ENCODE measurements around the gene TRRAP.
"Not testable (repeated sequence)": the region's sequence is repeated elsewhere in the genome, so short reads cannot be mapped to it uniquely, and the experiment has no call there.

TRRAP gene

DNA sequence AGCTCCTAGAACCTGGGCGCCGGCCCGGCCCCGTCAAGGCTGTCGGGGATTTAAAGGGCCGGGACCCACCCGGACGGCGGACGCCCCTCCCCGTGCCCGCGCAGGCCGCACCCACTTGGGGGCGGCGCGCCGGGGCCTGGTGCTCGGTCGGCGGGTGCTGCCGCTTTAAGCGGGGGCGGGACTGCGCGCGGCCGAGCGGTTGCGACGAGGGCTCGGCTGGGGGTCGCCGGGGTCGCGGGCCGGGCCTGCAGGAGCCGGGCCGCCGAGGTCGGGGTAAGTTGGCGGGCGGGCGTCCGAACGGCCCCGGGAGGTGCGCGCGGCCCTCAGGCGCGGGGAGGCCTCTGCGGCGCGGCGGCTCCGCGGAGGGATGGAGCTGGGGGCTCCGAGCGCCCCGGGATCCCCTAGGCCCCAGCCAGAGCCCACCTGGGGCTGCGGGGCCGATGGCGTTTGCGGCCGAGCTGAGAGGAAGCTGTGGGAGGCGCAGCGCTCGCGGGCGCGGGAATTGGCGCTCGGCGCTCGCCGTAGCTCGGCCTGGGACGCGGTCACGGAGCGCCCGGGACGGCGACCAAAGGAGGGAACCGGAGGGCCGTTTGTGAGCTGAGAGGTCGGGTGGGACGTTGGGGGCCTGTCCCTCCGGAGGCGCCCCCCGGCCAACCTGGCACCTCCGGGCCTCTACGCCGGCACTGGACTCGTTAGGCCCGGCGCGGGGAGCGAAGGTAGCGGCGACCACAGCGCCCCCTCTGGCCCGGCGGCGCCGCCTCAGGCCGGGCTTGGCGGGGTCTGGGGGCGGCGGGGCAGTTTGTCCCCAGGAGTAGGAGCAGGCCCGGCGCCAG is at the start of gene TRRAP:
Gene TRRAP (plus strand): TSS at position 168 of the 833 bp plus-strand sequence. CDS start 2,619 bp downstream, outside the sequence.
- peak within 1 kb of the TSS; percentile 85 for H3K4me3 ChIP-seq (ENCODE audit: low read depth, low read length)
- peak; percentile 22 for DNase-seq (ENCODE audit: low read depth)

- no peak for DNase-seq (ENCODE audit: low read depth)
- no peak overlapping the region for H3K4me3 ChIP-seq (ENCODE audit: low read depth, low read length)
These were observed 47.3 kb upstream of the TRRAP start for GRCh38 chr7:98830972-98831548.

GRCh38 chr7:98831641-98832221 is 46.6 kb upstream of the TRRAP start:
- H3K4me3 ChIP-seq (ENCODE audit: low read depth, low read length) = no peak overlapping the region
- no peak for DNase-seq (ENCODE audit: low read depth)

GRCh38 chr7:98833022-98833421 is 45.3 kb upstream of the TRRAP start:
- H3K4me3 ChIP-seq (ENCODE audit: low read depth, low read length) = no peak overlapping the region
- DNase-seq (ENCODE audit: low read depth) = no peak

- no peak overlapping the region for H3K4me3 ChIP-seq (ENCODE audit: low read depth, low read length)
- DNase-seq (ENCODE audit: low read depth) = no peak
These were observed 43.4 kb upstream of the TRRAP start for GRCh38 chr7:98834949-98835348.

DNA sequence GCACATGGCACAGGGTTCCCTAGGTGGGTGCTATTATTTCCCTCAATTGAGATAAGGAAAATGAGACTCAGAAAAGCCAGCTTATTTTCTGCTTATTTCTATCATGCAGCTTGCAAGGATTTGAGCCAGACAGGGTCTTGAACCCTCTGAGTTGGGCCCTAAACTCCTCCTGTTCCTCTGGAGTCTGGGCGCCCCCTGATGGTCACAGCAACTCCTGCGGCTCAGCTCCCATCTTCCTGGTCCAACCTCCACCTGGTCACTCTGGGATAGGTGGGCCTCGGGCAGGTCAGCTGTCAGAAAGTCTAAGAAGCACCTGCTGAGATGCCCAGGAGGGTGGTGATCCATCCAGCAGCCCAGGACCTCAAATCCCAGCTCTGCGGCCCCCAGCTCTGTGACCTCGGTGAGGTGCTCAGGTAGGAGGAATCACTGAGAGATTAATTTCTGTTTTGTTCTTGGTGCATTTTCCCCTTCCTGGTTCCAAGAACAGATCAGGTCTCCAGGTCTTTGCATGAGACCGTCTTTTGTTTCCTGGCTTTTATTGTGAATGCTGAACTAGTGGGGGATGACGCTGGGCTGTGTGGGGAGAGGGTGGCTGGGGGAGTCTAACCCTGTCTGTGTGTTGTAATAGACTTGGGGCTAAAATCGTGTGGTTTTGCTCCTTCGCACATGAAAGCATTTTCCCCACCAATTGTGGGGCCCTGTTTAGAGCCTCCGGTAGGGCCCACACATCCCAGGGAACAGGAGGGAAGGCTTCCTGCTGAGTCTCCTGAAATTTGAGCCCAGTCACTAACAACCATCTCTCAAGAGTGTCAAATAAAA is 41.3 kb upstream of the TRRAP start:
- no peak for DNase-seq (ENCODE audit: low read depth)

DNA sequence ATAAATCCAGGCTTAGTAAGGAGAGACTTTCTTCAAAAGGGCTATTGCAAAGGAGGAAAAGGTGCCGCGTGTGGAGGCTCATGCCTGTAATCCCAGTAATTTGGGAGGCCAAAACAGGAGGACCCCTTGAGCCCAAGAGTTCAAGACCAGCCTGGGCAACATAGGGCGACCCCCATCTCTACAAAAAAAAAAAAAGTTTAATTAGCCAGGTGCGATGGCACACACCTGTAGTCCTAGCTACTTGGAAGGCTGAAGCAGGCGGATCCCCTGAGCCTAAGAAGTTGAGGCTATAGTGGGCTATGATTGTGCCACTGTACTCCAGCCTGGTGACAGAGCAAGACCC is 40.7 kb upstream of the TRRAP start:
- no peak for DNase-seq (ENCODE audit: low read depth)
- H3K4me3 ChIP-seq (ENCODE audit: low read depth, low read length) = no peak overlapping the region

More for the DNA sequence above, 41.3 kb upstream of the TRRAP start:
- no peak overlapping the region for H3K4me3 ChIP-seq (ENCODE audit: low read depth, low read length)

DNA sequence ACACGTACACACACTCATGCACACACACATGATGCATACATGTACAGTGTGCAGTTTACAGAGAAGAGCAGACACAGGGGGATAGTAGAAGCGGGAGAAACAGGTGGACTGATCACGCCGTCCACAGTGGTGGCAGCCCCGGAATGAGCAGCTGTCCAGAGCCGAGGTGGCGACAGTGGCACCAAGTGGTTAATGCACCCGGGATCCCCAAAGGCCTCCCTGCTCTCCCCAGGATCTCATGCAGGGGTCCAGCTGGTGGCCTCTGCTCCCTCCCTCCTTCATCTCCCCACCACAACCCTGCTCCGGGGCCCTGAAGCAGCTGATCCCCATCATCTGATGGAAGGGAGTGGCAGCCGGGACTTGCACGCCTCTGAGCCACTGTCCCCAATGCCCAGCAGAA is 38.2 kb upstream of the TRRAP start:
- no peak for DNase-seq (ENCODE audit: low read depth)

DNA sequence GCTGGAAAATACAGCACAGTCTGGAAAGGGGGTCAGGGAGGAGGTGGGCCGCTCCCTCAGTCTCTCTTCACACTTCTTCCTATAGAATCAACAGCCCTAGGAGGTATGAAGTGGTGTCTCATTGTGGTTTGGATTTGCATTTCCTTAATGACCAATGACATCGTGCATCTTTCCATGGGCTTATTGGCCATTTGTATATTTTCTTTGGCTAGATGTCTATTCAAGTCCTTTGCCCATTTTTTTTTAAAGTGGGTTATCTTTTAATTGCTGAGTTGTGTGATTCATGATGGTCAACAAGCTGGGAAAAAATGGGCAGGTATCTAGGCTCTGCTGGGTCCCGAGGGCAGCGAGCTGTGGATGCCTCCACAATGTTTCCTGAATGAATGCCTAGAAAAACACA is 37.6 kb upstream of the TRRAP start:
- DNase-seq (ENCODE audit: low read depth) = peak; percentile 37

More for the DNA sequence above, 38.2 kb upstream of the TRRAP start:
- H3K4me3 ChIP-seq (ENCODE audit: low read depth, low read length) = no peak overlapping the region

DNA sequence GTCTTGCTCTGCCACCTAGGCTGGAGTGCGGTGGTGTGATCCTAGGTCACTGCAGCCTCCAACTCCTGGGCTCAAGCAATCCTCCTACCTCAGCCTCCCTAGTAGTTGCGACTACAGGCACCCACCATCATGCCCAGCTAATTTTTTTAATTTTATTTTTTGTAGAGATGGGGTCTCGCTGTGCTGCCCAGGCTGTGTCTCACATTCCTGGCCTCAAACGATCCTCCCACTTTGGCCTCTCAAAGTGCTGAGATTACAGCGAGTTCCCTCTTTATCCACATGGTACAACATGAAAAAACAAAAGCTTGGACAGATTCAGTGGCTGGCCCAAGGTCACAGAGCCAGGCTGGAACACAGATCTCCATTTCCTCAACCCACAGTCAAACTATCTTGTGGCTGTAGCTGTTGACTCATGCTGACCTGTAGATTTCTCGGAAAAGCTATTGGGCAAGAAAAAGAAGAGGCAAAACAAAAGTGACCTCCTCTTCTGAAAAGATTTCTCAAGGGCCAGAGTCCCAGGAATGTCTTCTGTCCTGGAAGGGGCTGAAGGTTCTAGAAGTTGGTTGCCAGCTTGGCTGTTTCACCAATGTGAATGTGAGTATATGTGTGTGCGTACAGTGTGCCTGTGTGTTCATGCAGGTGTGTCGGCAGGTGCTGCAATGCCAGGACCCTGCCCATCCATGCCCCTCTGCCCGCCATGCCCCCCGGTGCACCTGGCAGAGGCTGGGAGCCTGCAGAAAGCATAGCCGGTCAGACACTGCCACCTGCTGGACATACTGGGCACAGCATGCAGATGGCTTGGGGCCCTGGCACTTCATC is 36.9 kb upstream of the TRRAP start:
- peak; percentile 74 for DNase-seq (ENCODE audit: low read depth)

More for the DNA sequence above, 37.6 kb upstream of the TRRAP start:
- no peak overlapping the region for H3K4me3 ChIP-seq (ENCODE audit: low read depth, low read length)

DNA sequence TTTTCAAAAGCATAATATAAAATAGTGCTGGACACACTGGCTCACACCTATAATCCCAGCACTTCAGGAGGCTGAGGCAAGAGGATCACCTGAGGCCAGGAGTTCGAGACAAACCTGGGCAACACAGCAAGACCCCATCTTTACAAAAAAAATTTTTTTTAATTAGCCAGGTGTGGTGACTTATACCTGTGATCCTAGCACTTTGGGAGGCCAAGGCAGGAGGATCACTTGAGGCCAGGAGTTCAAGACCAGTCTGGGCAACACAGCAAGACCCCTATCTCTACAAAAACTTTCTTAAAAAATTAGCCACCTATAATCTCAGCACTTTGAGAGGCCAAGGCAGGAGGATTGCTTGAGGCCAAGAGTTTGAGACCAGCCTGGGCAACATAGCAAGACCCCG is 35.8 kb upstream of the TRRAP start:
- not testable (repeated sequence) for H3K4me3 ChIP-seq (ENCODE audit: low read depth, low read length); DNase-seq (ENCODE audit: low read depth)

More for the DNA sequence above, 36.9 kb upstream of the TRRAP start:
- no peak overlapping the region for H3K4me3 ChIP-seq (ENCODE audit: low read depth, low read length)

DNA sequence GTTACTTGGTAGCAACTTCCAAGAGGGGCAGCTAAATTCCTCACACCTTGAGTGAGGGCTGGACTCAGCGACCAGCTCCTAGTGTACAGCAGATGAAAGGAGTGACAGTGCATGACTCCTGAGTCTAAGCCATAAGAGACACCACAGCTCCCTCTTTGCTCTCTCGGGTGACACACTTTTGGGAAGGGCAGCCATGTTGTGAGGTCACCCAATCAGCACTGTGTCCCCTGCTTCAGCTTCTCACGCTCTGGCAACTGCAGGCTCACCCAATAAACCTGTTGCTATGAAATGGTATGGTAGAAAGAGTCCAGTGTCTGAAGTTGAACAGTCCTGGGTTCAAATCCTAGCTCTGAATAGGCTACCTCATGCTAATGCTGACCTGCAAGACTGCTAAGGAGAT is 29.4 kb upstream of the TRRAP start:
- no peak for DNase-seq (ENCODE audit: low read depth)
- H3K4me3 ChIP-seq (ENCODE audit: low read depth, low read length) = no peak overlapping the region

- DNase-seq (ENCODE audit: low read depth) = no peak
- no peak overlapping the region for H3K4me3 ChIP-seq (ENCODE audit: low read depth, low read length)
These were observed 25.5 kb upstream of the TRRAP start for GRCh38 chr7:98852826-98853225.

- H3K4me3 ChIP-seq (ENCODE audit: low read depth, low read length) = no peak overlapping the region
- DNase-seq (ENCODE audit: low read depth) = no peak
These were observed 22.5 kb upstream of the TRRAP start for GRCh38 chr7:98855610-98856422.

GRCh38 chr7:98860071-98860470 is 18.3 kb upstream of the TRRAP start:
- DNase-seq (ENCODE audit: low read depth) = no peak
- no peak overlapping the region for H3K4me3 ChIP-seq (ENCODE audit: low read depth, low read length)

DNA sequence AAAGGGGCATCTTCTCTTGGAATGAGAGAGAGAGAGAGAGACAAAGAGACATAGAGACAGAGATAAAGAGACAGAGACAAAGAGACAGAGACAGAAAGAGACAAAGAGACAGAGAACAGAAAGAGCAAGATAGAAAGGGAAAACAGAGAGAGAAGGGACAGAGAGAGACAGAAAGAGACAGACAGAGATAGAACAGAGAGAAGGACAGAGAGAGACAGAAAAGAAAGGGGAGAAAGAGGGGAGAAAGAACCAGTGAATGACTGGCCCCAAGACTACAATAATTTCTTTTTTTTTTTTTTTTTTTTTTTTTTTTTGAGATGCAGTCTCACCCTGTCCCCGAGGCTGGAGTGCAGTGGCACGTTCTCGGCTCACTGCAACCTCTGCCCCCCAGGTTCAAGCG is 16.1 kb upstream of the TRRAP start:
- H3K4me3 ChIP-seq (ENCODE audit: low read depth, low read length) = no peak overlapping the region
- DNase-seq (ENCODE audit: low read depth) = no peak

DNA sequence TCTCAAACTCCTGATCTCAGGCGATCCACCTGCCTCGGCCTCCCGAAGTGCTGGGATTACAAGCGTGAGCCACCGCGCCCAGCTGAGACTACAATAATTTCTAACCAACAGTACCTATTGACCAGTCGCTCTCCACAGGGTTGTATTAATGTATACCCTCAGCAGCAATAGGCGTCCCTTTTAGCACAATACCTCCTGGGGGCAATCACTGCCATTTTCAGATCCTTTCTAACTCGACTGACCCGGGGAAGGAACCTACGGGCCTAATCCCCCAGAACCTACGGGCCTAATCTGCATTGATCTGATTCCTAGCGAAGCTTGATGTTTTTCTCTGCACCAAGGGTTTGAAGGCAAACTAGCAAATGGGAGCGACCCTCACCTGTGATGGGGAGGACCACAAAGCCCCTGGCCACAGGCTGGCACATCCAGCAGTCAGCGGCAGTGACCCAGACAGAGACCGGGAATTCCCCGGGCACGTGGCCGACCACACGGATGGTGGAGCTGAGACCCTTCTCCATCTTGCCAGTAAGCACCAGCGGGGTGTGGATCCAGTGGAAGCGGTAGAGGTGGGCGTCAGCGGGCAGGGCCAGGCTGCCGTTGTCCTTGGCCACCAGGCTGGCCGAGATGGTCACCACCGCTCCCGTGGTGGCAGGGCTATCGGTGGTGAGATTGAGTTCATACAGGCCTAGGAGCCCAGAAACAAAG is 15.5 kb upstream of the TRRAP start:
- no peak overlapping the region for H3K4me3 ChIP-seq (ENCODE audit: low read depth, low read length)
- no peak for DNase-seq (ENCODE audit: low read depth)

- no peak overlapping the region for H3K4me3 ChIP-seq (ENCODE audit: low read depth, low read length)
- DNase-seq (ENCODE audit: low read depth) = no peak
These were observed 14.7 kb upstream of the TRRAP start for GRCh38 chr7:98863601-98864000.

All from skeletal muscle cell (primary cell).